ENCODE results near the gene CDKAL1.
"Not testable (repeated sequence)": the region's sequence is repeated elsewhere in the genome, so short reads cannot be mapped to it uniquely, and the experiment has no call there.

CDKAL1 gene

GRCh38 chr6:20819774-20820400 lies 285.6 kb downstream of the CDKAL1 start:
- TF ChIP-seq, protein P1, sequence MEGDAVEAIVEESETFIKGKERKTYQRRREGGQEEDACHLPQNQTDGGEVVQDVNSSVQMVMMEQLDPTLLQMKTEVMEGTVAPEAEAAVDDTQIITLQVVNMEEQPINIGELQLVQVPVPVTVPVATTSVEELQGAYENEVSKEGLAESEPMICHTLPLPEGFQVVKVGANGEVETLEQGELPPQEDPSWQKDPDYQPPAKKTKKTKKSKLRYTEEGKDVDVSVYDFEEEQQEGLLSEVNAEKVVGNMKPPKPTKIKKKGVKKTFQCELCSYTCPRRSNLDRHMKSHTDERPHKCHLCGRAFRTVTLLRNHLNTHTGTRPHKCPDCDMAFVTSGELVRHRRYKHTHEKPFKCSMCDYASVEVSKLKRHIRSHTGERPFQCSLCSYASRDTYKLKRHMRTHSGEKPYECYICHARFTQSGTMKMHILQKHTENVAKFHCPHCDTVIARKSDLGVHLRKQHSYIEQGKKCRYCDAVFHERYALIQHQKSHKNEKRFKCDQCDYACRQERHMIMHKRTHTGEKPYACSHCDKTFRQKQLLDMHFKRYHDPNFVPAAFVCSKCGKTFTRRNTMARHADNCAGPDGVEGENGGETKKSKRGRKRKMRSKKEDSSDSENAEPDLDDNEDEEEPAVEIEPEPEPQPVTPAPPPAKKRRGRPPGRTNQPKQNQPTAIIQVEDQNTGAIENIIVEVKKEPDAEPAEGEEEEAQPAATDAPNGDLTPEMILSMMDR (IDR thresholded peaks at IDR 0.05; ENCODE audit: low read length, missing control alignments), result no peak
- no peak for DNase-seq (ENCODE audit: low read depth)

DNA sequence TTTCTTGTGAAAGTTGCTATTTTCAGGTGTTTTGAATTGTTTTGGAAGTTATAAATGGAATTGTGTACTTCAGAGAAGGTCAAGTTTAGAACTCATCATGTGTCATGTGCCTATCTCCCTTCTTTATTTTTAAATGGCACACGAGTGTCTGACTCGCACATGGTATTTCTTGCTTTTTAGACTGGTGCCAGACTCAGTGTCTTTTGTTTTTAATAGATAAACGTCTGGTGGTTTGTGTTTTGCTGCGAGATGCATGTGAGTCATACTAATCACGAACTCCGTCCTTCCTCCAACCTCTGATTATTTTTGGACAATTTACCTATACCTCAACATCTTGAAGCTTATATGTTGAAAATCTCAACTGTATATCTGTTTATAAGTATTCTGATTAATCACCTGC lies 292.1 kb downstream of the CDKAL1 start:
- no peak overlapping the region for H3K4me3 ChIP-seq (replicated peaks; ENCODE audit: low read depth, low read length)
- peak; percentile 75 for DNase-seq (ENCODE audit: low read depth)

More at GRCh38 chr6:20819774-20820400, 285.6 kb downstream of the CDKAL1 start:
- H3K4me3 ChIP-seq (replicated peaks; ENCODE audit: low read depth, low read length), result no peak overlapping the region

GRCh38 chr6:20827798-20828197 lies 293.5 kb downstream of the CDKAL1 start:
- TF ChIP-seq, protein P1 (IDR thresholded peaks at IDR 0.05; ENCODE audit: low read length, missing control alignments), result no peak
- DNase-seq (ENCODE audit: low read depth), result peak; percentile 95
- no peak overlapping the region for H3K4me3 ChIP-seq (replicated peaks; ENCODE audit: low read depth, low read length)

More for the DNA sequence above, 292.1 kb downstream of the CDKAL1 start:
- TF ChIP-seq, protein P1 (IDR thresholded peaks at IDR 0.05; ENCODE audit: low read length, missing control alignments), result no peak

GRCh38 chr6:20830576-20830975 lies 296.3 kb downstream of the CDKAL1 start:
- DNase-seq (ENCODE audit: low read depth), result no peak
- TF ChIP-seq, protein P1 (IDR thresholded peaks at IDR 0.05; ENCODE audit: low read length, missing control alignments), result no peak
- H3K4me3 ChIP-seq (replicated peaks; ENCODE audit: low read depth, low read length), result no peak overlapping the region

GRCh38 chr6:20831251-20831650 lies 297.0 kb downstream of the CDKAL1 start:
- not testable (repeated sequence) for DNase-seq (ENCODE audit: low read depth)

DNA sequence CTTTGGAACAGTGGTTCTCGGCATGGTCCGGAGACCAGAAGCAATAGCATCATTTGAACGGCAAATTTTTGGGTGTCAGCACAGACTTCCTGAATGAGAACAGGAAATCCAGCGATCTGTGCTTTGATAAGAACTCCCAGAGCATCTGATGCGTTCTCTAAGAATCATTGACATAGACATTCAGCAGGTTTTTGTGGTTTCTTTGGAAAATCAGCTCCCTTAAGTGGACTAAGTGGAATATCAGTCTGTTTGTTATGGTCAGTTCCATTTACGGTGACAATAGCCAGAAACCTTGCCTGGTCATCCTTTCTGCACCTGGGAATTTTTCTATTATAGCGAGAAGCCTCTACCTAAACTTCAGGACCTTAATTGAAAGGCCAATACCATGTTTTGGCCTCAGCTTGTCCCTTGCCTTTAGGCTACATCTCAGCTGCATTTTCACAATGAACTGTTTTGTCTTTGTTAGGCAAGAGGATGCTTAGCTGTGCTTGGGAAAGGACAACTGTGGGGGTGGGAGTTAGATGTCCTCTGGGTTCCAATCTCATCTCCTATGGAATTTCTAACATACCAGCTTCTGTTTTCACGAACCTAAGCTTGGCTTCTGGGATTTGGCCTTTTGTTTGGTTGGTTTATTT lies 299.7 kb downstream of the CDKAL1 start:
- H3K4me3 ChIP-seq (replicated peaks; ENCODE audit: low read depth, low read length), result no peak overlapping the region
- TF ChIP-seq, protein P1 (IDR thresholded peaks at IDR 0.05; ENCODE audit: low read length, missing control alignments), result no peak
- peak; percentile 36 for DNase-seq (ENCODE audit: low read depth)

More at GRCh38 chr6:20831251-20831650, 297.0 kb downstream of the CDKAL1 start:
- H3K4me3 ChIP-seq (replicated peaks; ENCODE audit: low read depth, low read length), result not testable (repeated sequence)

GRCh38 chr6:20835315-20836010 lies 301.2 kb downstream of the CDKAL1 start:
- TF ChIP-seq, protein P1 (IDR thresholded peaks at IDR 0.05; ENCODE audit: low read length, missing control alignments), result no peak
- no peak for DNase-seq (ENCODE audit: low read depth)
- no peak overlapping the region for H3K4me3 ChIP-seq (replicated peaks; ENCODE audit: low read depth, low read length)
